GM18907 (cell line): ENCODE results near the gene WDR75.
"Not testable (repeated sequence)": the region's sequence is repeated elsewhere in the genome, so short reads cannot be mapped to it uniquely, and the experiment has no call there.

Experiments
- ATAC-seq: cut with Tn5 transposase; IDR thresholded peaks from one replicate; pipeline ENCODE4 v1.9.1; 2021; ENCODE audit warnings: mild to moderate bottlenecking, moderate library complexity; ENCODE audit not compliant: unreplicated experiment

Gene WDR75

DNA sequence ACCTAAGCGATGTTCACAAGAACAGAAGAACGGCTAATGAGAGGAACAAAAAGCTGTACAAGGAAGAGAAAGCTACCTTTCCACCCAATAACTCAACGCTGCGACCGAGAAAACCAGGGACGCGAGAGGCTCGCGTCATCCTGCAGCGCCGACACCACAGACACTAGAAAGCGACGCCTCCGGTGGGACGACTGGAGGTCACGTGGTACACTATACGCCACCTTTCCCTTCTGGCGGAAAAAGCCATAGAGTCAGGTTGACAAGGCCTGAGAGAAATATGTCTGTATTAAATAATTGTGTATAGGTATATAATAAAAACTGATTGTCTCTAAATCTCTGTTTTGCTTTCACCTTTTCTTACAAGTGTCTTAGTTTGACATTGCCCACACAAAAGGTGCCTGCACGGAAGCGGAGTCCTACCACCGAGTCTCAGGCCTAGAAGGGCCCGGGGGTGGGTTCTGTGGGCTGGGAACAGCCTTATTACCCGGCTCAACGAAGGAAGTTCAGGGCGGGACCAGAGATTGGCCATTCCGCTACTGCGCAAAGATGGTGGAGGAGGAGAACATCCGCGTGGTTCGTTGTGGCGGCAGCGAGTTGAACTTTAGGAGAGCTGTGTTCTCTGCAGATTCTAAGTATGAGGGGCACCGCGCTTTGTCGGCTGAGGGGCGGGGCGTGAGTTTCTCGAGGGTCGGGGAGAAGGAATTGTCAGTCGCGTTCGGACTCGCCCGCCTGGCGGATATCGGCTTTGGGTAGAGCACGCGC lies at the start of gene WDR75:
Gene WDR75, plus strand, starts transcription at position 528 of the 762 bp plus-strand sequence. Its CDS starts 19 bp downstream, at position 547.
- peak; percentile 94 for ATAC-seq

DNA sequence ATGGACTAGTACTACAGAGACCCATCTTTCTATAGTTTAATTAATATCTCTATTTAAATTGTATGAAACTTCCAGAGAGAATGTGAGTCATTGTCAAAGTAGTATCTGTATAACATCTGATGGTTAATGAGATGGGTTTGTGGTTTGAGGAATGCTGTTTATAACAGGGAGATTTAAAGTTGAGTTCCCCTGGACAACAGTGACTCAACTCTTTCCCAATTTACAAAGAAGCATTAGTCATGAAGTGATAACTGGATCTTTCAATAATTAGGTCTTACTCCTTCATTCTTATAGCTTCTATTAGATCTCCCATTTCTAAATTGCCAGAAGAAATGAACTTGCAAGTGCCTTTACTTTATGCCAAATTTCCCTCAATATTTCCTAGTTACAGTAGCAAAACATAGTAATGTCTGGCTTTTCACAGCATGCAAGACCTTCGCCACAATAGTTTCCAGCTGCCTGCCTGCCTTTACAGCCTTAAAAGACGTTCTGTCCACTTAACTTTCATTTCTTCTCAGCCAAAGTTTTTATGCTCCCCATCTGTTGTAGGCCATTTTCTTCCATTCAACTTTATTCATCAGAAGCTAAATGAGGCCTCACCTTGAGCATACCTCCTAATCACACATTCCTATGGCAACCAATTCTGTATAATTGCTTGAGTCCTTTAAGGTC lies 47.7 kb upstream of the WDR75 start:
- no peak for ATAC-seq

DNA sequence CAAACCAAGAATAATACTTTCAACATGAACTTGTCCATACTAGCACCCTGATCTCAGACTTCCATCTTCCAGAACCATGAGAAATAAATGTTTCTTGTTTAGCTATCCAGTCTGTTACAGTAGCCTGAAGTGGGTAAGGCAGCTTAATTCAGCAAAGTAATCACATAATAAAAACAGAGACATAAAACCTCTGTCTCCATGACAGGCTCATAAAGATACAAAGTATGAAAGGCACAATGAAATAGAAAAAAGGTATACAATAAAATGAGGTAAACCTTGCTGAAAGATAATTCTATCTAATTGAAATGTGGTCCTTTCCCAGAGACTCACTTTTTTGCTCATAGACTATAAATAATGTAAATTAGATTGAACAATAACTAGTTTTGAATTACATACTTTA lies 46.7 kb upstream of the WDR75 start:
- ATAC-seq: no peak

DNA sequence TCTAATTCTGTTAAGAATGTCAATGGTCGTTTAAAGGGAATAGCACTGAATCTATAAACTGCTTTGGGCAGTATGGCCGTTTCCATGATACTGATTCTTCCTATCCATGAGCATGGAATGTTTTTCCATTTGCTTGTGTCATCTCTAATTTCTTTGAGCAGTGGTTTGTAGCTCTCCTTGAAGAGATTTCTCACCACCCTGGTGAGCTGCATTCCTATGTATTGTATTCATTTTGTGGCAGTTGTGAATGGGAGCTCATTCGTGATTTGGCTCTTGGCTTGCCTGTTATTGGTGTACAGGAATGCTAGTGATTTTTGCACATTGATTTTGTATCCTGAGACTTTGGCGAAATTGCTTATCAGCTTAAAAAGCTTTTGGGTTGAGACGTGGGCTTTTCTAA lies 38.3 kb upstream of the WDR75 start:
- ATAC-seq: no peak

DNA sequence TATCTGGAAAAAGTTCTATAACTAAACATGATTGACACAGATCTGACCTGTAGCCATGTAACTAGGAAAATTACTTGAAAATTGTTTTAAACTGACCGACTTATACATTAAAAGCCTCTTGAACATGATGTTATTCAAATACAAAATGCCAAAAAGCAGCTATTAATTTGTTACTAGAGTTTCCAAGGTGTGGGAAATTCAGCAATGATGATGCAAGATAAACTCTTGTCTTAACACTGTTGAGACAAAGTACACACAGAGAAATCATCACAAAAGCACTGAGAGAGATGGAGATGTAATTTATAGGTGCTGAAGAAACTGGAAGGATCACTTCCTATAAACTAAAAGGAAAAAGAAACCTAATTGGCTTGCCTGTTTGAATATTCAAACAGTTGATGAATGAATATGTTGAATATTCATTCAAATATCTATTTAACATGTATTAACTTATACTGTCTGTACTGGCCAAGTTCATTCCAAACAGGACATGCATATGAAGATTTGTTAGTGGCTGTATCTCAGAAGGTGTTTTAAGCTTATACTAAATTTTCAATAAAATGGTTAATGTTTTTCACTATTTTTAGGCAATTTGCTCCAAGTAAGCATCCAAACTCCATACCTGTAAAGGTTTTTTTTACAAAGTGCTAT lies 34.6 kb upstream of the WDR75 start:
- ATAC-seq: no peak

DNA sequence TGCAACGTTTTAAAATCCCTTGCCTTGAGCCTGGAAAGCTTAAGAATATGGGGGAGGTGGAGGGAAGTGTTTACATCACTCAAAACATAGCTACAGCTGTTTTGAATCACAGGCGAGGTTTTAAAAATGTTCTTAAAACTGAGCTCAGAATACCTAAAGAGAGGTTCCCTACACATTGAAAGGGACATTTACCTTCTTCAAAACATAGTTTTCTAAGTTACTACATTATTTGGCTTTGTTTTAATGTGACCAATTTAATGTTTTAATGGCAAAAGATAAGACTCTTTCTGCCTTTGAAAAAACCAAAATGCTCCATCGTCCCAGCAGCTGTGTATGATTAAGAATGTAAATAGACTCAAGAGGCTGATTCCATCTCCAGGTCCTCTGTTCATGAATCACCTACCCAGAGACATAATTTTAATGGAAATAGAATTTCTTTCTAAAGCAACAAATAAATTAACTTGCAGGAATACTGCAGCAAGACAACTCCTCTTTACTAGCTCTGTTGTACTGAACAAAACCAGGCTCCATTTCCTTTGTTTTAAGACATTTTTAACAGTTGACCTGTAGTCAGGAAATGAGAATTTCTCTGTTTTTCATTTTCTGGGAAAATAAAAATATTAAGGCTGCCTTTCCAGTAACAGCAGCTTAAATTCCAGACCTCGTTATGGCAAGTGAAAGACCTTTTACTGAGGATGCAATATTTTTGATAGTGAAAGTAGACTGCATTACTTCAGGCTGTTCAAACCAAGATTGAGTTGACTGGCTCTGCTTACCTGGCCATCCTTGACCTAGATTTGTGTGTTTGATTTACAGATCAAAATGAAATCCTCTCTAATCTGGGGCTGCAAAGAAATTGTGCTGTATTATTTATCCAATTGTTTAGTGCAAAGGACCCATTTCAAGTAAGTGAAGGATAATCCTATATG lies 33.7 kb upstream of the WDR75 start:
- ATAC-seq: no peak

DNA sequence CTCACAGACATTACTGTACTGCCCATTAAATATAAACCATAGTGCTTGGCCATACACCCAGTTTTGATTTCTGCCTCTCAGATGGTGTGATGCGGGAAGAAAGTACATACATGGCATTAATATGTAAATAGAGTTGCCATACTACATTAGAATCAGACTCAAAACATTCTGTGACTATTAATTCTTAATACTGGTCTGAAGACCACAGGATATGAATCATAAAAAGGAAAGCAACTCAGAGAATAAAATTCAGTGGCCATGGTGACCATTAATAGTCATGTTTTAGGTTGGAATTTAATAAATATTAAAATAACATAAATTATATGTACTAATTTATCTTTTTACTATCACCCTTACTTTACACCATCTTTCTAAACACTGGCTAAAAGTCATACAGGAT lies 33.0 kb upstream of the WDR75 start:
- ATAC-seq: no peak

DNA sequence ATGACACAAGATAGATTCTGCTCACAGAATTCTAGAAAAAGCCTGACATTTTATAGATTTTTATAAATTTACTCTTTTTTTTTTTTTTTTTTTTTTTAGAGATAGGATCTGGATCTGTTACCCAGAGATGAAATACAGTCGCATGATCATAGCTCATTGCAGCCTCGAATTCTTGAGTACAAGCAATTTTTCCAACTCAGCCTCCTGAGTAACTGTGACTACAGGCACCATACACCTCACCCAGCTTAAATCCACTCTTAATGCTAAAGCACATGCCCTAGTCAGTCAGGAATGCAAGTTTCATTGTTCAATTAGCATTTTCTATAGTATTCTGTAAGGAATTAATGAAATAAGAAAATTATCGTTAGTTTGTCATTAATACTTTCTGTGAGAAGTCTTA lies 32.1 kb upstream of the WDR75 start:
- ATAC-seq: no peak

DNA sequence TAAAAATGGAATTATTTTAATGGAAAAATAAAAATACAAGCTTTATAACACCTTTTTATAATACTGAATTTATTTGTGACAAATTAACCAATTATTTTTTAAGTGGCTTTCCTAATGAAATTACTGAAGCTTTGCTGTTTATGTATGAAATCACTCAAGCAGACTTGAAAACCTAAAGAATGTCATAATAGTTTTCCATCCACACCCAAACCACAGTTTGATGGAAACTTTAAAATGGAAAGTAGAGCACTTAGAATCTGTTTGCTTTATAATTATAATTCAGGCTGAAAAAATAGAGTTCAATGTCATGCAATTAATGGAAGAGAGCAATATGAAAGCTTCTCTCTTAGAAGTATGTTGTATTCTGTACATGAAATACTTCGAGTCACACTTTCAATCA lies 31.6 kb upstream of the WDR75 start:
- no peak for ATAC-seq

DNA sequence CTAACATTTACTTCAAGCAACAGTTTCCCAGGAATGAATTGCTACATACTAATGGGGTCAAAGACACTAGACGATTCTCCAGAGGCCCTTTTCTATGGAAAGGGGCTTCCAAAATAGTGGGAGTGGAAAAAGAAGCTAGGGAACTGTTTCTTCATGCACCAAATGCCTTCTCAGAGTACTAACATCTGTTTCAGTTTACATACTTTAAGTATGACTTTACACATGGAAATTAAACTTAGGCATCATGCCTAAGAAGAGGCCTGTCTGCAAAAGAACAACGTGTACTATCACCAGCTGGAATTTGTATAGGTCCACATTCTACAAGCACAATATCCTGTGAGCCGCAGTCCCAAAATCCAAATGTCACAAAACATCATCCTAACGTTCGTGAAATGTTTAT lies 29.4 kb upstream of the WDR75 start:
- ATAC-seq: no peak

DNA sequence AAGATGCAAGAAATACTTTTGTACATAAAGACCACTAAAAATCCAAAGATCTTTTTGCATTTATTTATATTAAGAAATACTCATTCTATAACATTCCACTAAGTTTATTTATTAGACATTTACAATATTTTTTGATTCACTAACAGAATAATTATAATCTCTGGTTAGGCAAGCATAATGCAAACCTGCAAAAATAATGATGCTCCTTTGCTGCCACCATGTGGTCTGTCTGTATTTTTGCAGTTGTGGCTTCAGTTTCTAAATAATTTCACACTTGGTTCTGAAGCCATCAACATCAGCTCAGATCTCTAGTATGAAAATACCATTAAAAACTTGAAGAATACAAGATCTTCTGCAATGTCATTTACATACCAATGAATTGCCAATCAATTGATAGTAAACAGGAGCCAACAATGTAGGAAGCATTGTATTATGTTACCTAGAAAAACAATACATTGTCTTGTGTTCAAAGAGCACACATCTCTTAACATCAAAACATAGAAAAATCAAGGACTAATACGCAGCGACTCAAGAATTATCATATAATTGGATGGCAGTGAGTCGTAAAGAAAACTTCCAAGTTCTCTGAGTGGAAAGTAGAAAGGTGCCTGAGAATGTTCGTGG lies 28.8 kb upstream of the WDR75 start:
- ATAC-seq: peak; percentile 71

DNA sequence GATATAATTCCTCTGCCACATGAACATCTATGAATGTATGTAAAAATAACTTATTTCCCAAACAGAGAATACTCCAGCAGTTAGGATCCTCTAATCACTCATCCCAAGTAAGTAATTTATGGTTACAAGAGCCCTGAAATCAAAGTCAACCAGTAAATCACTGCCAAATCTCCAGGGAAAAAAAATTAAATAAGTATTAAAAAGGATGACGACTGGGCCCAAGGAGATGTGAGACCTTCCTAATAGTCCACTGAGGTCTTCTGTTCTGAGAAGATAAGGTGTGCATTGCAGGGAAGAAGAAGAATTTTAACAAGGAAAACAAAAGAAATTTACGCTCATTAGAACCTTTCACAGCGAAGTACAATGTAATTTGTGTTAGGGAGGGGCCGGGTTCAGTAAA lies 28.0 kb upstream of the WDR75 start:
- ATAC-seq: no peak

DNA sequence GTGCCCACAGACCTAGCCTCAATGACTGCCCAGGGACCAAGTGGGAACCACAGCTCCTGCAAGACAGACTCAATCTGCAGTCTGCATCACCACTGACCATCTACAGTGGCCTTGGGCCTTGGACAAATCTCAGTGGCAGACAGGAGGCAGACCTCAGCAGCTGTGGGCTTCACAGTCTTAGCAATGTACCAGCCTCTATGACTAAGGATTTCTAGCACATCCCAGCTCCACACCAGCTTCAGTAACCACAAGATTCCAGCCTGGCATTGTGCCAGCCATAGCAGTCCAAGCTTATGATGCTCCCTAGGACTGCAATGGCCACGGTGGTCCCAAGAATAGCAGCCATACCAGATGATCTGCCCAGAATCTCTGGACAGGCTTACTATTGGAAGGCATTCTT lies 19.6 kb upstream of the WDR75 start:
- no peak for ATAC-seq

DNA sequence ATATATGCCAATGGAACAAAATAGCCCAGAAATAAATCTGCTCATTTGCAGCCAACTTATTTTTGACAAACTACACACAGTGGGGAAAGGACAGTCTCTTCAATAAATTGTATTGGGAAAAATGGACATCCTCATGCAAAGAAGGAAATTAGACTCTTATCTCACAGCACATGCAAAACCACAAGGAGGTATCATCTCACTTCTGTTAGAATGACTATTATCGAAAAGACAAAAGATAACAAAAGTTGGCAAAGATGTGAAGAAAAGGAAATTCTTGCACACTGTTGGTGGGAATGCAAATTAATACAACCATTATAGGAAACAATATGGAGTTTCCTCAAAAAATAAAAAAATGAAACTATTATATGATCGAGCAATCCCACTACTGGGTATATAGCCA lies 16.3 kb upstream of the WDR75 start:
- ATAC-seq: no peak

DNA sequence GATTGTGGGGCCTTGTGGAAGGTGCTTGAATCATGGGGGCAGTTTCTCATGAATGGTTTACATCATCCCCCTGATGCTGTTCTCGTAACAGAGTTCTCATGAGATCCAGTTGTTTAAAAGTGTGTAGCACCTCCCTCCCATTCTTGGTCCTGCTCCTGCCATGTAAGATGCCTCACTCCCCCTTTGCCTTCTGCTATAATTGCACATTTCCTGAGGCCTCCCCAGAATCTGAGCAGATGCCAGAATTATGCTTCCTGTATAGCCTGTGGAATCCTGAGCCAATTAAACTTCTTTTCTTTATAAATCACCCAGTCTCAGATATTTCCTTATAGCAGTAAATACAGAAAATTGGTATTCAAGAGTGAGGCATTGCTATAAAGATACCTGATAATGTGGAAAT lies 15.6 kb upstream of the WDR75 start:
- ATAC-seq: no peak

DNA sequence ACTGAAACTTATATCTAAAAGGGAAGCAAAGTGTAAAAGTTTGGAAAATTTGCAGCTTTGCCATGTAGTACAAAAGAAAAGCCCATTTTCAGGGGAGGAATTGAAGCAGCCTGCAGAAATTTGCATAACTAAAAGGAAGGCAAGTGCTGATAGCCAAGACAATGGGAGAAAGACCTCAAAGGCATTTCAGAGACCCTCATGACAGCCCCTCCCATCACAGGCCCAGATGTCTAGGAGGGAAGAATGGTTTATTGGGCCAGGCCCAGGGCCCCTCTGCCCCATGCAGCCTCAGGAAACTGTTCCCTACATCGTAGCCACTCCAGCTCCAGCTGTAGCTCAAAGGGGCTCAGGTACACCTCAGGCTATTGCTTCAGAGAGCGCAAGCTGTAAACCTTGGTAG lies 14.4 kb upstream of the WDR75 start:
- no peak for ATAC-seq

DNA sequence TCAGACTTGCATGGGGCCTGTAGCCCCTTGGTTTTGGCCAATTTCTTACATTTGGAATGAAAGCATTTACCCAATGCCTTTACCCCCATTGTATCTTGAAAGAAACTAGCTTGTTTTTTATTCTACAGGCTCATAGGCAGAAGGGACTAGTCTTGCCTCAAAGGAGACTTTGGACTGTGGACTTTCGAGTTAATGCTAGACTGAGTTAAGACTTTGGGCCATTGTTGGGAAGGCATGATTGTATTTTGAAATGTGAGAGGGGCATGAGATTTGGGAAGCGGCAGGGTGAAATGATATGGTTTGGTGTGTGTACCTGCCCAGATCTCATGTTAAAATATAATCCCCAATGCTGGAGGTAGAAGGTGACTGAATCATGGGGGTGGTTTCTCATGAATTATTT lies 13.4 kb upstream of the WDR75 start:
- ATAC-seq: no peak

DNA sequence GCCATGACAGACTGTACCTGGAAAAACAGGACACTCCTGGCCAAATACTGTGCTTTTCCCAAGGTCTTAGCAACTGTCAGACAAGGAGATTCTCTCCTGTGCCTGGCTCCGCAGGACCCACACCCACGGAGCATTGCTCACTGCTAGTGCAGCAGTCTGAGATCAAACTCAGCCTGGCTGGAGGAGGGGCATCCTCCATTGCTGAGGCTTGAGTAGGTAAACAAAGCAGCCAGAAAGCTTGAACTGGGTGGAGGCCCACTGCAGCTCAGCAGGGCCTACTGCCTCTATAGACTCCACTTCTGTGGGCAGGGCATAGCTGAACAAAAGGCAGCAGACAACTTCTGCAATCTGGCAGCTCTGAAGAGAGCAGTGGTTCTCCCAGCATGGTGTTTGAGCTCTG lies 10.8 kb upstream of the WDR75 start:
- ATAC-seq: not testable (repeated sequence)

DNA sequence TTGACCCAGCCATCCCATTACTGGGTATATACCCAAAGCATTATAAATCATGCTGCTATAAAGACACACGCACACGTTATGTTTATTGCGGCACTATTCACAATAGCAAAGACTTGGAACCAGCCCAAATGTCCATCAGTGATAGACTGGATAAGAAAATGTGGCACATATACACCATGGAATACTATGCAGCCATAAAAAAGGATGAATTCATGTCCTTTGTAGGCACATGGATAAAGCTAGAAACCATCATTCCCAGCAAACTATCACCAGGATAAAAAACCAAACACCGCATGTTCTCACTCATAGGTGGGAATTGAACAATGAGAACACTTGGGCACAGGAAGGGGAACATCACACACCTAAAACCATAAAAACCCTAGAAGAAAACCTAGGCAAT lies 5.5 kb upstream of the WDR75 start:
- not testable (repeated sequence) for ATAC-seq

DNA sequence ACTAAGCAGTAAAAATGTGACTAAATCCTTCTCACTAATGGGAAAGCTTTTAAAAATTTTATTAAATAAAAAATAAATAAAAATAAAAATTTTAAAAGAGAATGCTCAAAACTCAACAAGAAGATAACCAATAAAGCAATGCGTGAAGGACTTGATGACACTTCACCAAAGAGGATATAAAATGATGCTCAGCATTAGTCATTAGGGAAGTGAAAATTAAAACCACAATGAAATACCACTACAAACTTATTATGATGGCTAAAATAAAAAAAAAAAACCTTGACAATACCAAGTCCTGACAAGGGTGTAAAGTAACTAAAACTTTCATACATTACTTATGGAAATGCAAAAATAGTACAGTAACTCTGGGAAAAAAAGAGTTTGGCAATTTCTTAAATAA lies 3.3 kb upstream of the WDR75 start:
- no peak for ATAC-seq

DNA sequence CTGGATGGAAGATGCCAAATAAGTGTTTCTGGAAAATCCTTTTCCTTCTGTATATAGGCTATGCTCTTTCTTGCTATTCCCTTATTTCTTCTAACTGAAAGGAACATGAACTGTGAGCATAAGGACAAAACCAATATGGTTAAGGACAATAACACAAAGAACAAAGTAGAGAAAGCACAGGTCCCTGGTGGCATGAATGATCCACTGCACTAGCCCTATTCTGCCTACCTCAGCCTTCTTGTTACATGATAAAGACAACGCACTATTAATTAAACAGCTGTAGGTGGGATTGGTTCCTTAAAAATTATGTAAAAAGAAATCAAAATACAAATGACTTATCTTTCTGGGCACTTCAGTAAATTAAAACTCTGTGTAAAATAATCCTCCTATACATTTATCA lies 1.9 kb upstream of the WDR75 start:
- ATAC-seq: no peak
